LNCAP (cell line): Measurements from ENCODE around the gene IFNA8.
A peak's percentile ranks its signal among the peaks of the same experiment; 100 is the strongest.

ENCODE experiments used
- CTCF ChIP-seq: fragments of 450-650 bp; IDR thresholded peaks from 2 replicates; pipeline ENCODE4 v1.5.1; 2017; ENCODE audit warnings: mild to moderate bottlenecking

The IFNA8 gene

DNA sequence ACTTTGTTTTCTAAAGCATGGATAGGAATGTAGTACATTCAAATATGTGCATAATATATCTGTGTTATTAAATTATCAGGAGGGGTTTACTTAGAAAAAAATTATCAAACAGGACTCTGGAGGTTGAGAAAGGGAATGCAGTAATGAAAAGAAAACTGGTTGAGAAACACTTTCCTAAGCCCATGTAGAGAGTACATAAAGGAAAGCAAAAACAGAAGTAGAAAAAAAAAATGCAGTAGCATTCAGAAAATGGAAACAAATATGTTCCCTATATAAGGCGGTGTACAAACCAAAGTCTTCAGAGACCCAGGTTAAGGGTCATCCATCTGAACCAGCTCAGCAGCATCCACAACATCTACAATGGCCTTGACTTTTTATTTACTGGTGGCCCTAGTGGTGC lies at the start of gene IFNA8:
Gene IFNA8, plus strand, starts transcription at position 301 of the 400 bp plus-strand sequence. Its CDS starts 60 bp downstream, at position 361.
- TF ChIP-seq CTCF, result no peak

- TF ChIP-seq CTCF, result no peak
Observed at GRCh38 chr9:21362287-21362686, 46.6 kb upstream of the IFNA8 start.

DNA sequence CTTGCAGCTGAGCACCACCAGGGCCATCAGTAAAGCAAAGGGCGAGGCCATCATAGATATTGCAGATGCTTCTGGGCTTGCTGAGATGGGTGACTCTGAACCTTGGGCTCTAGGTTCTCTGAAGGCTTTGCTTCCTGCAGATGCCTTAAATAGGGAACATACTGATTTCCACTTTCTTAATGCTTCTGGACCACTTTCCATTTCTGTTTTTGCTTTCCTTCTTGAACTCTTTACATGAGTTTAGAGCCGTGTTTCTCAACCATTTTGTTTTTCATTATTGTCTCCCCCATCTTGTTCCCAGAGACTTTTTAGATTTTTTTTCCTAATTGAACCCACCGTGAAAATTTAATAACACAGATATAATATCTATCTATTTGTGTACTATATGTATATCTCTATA lies 41.0 kb upstream of the IFNA8 start, which contains the start of gene IFNA13:
Gene IFNA13, minus strand, starts transcription at position 101 of the 400 bp plus-strand sequence. Its CDS starts 47 bp downstream, at position 54.
- no peak for TF ChIP-seq CTCF

GRCh38 chr9:21381448-21382339 lies 27.2 kb upstream of the IFNA8 start:
- TF ChIP-seq CTCF, result no peak

GRCh38 chr9:21383627-21384026 lies 25.3 kb upstream of the IFNA8 start:
- no peak for TF ChIP-seq CTCF

DNA sequence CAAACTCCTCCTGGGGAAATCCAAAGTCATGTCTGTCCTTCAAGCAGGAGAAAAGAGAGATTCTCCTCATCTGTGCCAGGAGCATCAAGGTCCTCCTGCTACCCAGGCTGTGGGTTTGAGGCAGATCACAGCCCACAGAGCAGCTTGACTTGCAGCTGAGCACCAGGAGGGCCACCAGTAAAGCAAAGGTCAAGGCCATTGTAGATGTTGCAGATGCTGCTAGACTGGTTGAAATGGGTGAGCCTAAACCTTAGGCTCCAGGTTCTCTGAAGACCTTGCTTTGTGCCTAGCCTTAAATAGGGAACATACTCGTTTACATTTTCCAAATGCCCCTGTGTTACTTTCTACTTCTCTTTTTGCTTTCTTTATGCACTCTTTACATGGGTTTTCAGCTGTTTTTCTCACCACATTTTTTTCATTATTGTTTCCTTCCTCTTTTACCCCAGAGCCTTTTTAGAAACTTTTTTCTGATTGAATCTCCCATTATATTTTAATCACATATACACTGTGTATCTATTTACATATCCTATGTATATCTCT lies 23.7 kb upstream of the IFNA8 start, which contains the start of gene IFNA2:
Gene IFNA2, minus strand, starts transcription at position 268 of the 540 bp plus-strand sequence. Its CDS starts 69 bp downstream, at position 199.
- TF ChIP-seq CTCF, result no peak

DNA sequence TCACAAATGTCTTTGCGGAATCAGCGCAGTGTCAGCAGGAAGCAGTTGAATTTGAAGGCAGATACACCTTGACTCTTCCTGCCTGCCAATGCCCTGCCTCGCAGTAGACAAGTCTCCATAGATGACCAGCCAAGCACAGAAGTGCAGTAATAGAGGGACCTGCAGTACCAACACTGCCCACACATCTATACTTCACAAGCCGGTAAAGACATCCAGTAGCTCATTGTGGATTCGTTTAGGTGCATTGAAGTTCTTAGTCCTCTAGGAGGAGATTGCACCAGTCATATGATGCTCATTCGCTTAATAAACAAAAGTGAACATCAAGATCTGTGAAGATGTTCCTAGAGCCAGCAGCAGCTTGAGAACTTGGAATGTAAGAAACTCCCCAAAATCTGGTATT lies 16.6 kb upstream of the IFNA8 start:
- TF ChIP-seq CTCF, result peak; percentile 28; the same call in 1 of the 2 replicates
